PC-3 (cell line): ENCODE measurements around the gene PINLYP.

Experiments
- EZH2 ChIP-seq: fragments of 300-600 bp; sonication (generic); IDR thresholded peaks from one replicate; pipeline ENCODE4 v1.6.1; 2017; ENCODE audit warnings: antibody characterized with exemption, mild to moderate bottlenecking, low read length; ENCODE audit not compliant: unreplicated experiment
- TF ChIP-seq, protein P1 (sequence below): fragments of 300-600 bp; sonication (generic); conservative IDR thresholded peaks from 2 replicates; pipeline ENCODE4 v1.5.1; 2017; ENCODE audit warnings: antibody characterized with exemption, low read depth, mild to moderate bottlenecking, low read length

DNA sequence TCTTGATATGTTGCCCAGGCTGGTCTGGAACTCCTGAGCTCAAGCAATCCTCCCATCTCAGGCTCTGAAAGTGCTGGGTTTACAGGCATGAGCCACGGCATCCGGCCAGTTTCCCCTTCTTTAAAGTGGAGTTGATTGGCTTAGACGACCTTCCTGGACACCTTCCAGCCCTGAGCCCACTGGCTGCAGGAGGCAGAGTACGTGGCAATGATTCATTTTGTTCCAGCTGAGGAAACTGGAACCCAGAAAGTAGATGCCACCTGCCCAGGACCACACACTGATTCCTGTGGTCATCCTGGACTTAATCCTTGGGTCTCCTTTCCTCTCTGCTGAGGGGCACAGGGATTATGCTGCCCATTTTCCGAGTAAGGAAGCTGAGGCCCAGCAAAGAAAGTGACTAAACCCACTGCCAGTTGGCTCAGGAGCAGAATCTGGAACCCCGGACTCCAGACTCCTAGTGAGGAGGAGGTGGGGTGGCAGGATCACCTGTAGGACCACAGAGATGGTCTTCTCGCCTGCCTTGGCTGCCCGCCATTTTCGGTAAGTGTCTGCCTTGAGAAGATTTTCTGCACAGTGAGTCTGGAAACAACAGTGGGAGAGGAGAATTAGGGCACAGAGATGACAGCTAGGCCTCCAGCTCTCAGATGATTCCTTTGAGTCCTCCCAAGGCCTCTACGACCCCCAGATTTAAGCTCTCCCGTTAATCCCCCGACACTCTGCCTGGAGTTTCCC, 1.0 kb upstream of the PINLYP start:
- TF ChIP-seq, protein P1, sequence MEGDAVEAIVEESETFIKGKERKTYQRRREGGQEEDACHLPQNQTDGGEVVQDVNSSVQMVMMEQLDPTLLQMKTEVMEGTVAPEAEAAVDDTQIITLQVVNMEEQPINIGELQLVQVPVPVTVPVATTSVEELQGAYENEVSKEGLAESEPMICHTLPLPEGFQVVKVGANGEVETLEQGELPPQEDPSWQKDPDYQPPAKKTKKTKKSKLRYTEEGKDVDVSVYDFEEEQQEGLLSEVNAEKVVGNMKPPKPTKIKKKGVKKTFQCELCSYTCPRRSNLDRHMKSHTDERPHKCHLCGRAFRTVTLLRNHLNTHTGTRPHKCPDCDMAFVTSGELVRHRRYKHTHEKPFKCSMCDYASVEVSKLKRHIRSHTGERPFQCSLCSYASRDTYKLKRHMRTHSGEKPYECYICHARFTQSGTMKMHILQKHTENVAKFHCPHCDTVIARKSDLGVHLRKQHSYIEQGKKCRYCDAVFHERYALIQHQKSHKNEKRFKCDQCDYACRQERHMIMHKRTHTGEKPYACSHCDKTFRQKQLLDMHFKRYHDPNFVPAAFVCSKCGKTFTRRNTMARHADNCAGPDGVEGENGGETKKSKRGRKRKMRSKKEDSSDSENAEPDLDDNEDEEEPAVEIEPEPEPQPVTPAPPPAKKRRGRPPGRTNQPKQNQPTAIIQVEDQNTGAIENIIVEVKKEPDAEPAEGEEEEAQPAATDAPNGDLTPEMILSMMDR, result no peak
- no peak for TF ChIP-seq EZH2
